PFSK-1 (cell line): ENCODE results near the gene NR6A1.

Experiments
- POLR2AphosphoS5 ChIP-seq: IDR thresholded peaks from 2 replicates; pipeline ENCODE4 v1.6.1; 2012; ENCODE audit warnings: low read depth, mild to moderate bottlenecking, control low read depth, low read length, moderate library complexity
- TAF1 ChIP-seq: IDR thresholded peaks from 2 replicates; pipeline ENCODE4 v1.6.1; 2012; ENCODE audit warnings: low read length, control low read depth, borderline replicate concordance; ENCODE audit not compliant: insufficient read depth
- TF ChIP-seq, protein P1 (sequence below), 2 experiments: IDR thresholded peaks; 2 replicates each; pipeline versions ENCODE4 v1.6.1 to v1.8.0; 2011 to 2012; ENCODE audit warnings: low read depth in 2 of 2, low read length in 2 of 2, control low read depth in 1 of 2, inconsistent platforms in 1 of 2, mild to moderate bottlenecking in 1 of 2, moderate library complexity in 1 of 2; ENCODE audit not compliant: insufficient read depth in 1 of 2

DNA sequence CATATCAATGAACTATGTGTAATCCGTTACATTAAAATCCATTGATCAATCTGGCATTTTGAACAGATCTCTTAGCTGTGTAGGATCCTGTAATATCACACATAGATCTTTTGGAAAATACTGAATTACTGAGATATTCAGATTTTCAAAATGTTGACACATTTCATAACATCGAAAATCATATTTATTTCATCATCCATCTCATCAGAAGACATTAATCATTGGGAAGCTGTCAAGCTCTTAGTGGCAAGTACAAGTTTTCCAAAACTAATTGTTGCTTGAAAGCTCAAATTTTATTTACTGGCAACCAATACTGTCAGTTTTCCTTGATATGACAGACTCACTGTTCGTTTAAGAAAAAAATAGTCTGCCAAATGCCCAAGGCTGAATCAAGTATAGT is 8.5 kb downstream of the NR6A1 start:
- TF ChIP-seq POLR2AphosphoS5 (no peak), TAF1 (no peak)
- TF ChIP-seq, protein P1, sequence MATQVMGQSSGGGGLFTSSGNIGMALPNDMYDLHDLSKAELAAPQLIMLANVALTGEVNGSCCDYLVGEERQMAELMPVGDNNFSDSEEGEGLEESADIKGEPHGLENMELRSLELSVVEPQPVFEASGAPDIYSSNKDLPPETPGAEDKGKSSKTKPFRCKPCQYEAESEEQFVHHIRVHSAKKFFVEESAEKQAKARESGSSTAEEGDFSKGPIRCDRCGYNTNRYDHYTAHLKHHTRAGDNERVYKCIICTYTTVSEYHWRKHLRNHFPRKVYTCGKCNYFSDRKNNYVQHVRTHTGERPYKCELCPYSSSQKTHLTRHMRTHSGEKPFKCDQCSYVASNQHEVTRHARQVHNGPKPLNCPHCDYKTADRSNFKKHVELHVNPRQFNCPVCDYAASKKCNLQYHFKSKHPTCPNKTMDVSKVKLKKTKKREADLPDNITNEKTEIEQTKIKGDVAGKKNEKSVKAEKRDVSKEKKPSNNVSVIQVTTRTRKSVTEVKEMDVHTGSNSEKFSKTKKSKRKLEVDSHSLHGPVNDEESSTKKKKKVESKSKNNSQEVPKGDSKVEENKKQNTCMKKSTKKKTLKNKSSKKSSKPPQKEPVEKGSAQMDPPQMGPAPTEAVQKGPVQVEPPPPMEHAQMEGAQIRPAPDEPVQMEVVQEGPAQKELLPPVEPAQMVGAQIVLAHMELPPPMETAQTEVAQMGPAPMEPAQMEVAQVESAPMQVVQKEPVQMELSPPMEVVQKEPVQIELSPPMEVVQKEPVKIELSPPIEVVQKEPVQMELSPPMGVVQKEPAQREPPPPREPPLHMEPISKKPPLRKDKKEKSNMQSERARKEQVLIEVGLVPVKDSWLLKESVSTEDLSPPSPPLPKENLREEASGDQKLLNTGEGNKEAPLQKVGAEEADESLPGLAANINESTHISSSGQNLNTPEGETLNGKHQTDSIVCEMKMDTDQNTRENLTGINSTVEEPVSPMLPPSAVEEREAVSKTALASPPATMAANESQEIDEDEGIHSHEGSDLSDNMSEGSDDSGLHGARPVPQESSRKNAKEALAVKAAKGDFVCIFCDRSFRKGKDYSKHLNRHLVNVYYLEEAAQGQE (IDR thresholded peaks at IDR 0.05; ENCODE audit: insufficient read depth in 1 of 2, low read depth in 2 of 2, low read length in 2 of 2): no peak
